HG02798 (cell line): Measurements from ENCODE around the gene STAB1.

Source experiments
- ATAC-seq: cut with Tn5 transposase; IDR thresholded peaks from one replicate; pipeline ENCODE4 v1.9.1; 2021; ENCODE audit warnings: mild to moderate bottlenecking; ENCODE audit not compliant: unreplicated experiment, poor library complexity

Gene STAB1

DNA sequence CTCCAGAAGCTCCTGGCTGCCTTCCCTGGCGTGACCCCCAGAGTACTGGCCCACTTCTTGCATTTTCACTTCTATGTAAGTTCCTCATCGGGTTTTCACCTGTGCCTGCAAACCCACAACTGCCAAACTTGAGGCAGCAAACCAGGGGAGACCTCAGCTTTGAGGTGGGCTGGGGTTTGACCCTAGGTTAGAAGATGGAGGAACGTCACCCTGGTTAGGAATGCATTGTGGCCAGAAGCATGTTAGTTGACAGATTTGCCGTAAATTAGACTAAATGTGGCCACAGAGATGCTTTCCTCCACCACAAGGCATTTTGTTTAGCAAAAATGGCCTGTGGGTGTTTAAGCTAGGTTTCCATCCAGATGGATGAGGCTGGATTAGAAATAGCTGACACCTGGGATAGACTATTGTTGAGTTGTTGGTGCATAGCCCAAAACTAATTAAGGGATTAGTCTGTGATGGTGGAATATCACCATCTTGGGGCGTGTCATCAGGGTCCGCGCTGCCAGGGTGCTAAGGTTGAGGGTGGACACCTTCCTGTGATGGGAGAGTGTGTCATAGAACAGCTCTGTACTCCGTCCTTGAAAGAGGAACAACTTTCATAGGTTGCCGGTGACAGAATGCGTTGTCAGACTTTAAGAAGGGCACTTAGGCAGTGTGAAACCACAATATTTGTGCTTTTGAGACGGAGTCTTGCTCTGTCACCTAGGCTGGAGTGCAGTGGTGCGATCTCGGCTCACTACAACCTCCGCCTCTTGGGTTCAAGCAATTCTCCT lies 36.2 kb upstream of the STAB1 start:
- ATAC-seq = no peak

DNA sequence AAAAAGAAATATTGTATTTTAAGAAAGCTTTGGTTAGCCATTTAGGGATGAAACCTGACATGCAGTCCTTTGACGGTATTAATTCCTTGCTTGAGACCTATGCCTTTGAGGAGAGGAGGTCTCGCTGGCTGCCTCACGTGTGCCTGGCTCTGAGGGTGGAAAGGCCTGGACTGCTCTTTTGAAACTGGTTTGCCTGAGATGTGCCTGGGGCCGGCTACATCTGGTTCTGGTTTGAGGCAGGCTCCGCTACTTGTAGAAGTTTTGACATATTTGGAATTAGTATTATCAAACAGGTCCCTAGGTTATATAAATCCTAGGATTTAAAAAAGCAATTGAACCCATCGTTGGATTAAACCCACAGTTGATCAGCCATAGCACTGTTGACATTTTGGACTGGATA lies 33.3 kb upstream of the STAB1 start:
- ATAC-seq = no peak

DNA sequence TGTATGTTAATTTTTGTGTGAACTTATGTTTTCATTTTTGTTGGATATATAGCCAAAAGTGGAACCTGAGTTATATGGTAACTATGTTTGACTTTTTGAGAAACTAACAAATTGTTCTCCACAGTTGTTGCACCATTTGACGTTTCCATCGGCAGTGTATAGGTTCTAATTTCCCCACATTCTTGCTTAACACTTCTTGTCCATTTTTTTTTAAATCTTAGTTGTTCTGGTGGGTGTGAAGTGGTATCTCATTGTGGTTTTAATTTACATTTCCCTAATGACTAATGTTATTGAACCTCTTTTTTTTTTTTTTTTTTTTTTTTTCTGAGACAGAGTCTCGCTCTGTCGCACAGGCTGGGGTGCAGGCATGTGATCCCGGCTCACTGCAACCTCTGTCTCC lies 31.7 kb upstream of the STAB1 start:
- no peak for ATAC-seq

DNA sequence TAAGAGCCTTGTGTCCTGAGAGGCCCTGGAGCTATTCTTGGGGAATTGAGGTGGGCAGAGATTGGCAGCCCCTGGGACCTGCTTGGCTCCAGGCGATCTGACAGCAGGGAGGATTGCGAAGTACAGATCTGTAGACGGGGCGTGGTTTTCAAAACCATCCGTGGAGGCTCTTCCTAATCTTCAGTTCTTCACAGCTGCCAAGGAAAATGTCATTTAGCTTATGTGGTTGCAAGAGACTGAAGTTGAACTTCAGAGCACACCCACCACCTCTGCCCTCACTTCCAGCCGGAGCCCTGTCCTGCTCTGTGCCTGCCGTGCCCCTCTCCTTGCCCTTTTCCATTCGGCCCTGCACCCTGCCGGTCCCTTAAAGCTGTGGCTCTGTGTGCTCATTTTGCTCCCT lies 26.8 kb upstream of the STAB1 start:
- ATAC-seq = no peak

DNA sequence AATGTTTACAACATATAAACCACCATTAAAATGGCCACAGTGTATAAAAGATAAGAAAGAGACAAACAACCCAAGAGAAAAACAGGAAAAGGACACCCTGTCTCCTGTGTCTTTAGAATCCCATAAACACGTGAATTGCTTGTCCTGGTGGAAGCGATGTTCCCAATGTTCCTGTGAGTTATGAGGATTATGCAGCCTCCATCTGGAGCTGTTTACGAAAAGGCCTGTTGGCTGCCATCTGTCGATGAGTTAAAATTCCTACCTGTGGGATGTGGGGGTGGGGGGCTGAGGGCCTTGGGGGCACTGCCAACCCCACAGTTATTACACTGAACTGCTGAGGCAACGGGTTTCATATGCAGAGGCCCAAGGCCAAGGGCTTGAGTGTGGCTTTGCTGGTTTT lies 26.1 kb upstream of the STAB1 start:
- no peak for ATAC-seq

DNA sequence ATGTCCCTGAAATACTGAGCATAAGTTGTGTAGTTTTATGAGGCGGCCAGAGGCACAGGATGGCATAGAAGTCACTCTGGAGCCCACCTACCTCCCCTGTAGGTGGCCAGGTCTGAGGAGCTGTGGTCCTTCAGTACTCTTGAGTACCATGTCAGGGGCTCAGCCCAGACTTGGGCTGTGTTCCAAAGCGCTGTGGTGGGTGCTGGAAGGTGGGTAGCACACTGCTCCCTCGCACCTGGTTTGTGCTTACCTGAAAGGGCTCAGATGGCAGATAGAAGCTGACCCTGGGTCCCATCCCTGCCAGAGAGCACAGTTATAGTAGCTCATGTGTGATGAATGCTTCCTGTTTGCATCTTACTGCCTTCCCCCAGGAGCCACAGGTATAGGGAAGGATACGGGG lies 24.2 kb upstream of the STAB1 start:
- ATAC-seq = no peak

DNA sequence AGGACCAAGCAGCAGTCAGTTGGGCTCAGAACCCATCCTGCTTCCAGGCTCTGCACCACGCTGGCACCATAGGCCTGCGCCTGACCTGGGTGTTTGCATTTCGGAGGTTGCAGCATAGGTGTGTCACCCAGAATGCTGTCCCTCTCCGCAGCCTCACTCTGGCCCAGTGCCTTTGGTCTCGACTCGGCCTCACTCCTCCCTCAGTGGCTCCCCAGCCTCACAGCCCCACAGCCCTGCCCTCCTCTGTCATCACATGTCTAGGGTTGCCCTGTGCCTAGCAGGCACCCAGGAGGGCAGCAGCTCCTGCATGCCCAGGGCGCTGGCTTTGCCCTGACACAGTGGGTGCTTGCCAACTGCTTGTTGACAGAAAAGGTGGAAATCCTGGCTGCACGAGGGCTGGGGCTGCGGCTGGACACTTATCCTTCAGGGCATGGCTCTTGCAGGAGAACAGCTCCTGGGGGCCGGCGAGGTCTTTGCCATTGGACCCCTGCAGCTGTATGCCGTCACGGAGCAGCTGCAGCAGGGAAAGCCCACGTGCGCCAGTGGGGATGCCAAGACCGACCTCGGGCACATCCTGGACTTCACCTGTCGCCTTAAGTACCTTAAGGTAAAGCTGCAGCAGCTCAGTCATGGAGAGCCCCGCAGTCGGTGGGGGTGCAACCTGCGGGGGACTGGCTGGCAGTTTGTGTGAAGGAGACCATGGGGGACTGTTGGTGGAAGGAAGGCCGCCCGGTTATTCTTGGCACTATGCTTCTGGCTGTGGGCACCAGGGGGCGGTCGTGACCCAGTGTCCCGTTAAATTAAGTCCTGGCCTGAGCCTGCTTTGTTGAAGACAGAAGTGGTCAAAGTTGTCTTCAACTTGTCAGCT lies 23.5 kb upstream of the STAB1 start:
- ATAC-seq = no peak

DNA sequence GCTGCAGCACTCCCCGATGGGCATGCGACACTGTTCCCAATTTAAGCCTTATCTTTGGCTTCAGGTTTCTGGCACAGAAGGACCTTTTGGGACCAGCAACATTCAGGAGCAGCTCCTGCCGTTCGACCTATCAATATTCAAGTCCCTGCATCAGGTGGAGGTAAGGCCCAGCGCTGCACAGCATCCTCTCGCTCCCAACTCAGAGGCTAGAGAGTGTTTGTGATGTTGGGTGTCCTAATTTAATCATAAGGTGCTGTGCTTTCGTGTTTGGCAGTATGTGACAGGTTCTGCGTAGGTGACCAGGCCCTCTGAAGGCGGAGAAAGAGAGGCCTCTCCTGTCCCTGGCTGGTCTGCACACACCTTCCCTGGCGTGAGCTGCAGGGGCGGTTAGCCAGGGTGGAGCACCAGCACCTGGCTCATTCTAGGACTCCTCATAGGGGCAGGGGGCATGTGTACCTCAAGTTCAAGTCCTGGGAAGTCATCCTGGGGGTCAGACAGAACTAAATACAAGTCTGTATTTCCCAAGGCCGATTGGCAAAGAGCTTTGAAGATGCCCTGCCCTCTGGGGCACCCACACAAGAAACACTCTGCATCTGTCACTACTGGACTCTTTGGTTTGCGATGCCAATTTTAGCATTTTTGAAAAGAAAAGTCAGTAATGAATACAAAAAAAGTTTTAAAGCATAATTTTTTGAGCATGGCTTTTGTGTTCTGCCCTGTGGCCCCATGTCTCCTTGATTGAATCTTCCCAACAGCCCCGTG lies 22.7 kb upstream of the STAB1 start:
- no peak for ATAC-seq

DNA sequence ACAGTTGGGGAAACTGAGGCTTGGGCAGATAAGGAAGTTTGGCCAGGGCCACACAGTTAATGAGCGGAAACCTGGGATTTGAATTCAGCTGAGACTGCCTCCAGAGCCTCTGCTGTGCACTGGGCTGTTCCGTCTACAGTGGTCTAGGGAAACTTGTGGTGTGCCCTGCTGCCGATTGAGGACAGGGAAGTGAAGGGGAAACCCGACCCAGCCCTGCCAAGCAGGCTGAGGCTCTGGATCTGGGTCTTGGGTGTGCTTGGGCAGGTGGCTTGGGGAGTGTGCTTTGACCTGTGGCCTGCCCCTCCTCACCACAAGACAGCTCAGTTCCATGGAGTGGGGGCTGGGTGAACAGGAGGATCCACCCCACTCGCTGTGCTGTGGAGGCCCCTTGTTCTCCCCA lies 22.1 kb upstream of the STAB1 start:
- no peak for ATAC-seq

DNA sequence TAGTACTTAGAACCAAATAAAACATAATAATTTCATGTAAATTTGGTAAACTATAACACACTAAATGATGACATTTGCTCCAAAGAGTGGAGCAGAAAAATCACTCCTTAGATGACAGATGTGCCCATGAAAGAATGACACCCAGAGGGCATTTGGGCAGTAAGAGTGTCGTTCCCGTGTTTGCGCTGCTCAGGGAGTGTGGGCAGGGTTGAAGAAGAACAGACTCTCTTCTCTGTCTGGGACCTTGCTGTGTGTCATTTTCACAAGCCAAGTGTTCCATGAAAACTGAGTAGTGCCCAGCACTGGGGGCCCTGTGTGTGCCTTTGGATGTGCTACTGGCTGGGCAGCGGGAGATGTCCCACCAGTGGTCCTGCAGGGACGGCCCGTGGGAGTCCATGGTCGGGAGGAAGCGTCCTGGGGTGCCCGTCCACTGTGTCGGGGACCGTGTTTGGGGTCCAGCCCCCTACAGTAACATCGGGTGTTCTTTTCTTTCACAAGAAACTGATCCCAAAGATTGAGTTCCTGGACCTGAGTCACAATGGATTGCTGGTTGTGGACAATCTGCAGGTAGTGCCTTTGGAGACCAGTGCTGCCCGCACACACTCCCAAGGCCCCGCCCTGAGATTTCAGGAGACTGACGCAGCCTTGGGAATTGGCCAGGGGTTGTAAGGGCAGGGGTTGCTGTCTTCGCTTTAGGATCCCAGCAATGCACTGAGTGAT lies 17.9 kb upstream of the STAB1 start:
- no peak for ATAC-seq

DNA sequence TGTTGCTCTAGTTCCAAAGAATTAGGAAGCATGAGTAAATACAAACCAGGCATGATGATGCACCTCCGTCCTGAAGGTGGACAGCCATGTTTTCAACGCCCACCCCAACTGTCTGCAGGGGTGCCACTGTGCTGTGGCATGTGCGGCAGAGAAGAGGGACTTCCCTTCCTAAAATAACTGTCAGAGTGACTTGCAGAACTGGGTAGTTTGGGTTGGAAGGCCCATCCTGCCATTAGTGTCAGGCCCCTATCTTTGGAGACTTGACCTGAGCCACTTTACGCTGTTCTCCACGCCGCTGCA lies 17.4 kb upstream of the STAB1 start:
- ATAC-seq = no peak

DNA sequence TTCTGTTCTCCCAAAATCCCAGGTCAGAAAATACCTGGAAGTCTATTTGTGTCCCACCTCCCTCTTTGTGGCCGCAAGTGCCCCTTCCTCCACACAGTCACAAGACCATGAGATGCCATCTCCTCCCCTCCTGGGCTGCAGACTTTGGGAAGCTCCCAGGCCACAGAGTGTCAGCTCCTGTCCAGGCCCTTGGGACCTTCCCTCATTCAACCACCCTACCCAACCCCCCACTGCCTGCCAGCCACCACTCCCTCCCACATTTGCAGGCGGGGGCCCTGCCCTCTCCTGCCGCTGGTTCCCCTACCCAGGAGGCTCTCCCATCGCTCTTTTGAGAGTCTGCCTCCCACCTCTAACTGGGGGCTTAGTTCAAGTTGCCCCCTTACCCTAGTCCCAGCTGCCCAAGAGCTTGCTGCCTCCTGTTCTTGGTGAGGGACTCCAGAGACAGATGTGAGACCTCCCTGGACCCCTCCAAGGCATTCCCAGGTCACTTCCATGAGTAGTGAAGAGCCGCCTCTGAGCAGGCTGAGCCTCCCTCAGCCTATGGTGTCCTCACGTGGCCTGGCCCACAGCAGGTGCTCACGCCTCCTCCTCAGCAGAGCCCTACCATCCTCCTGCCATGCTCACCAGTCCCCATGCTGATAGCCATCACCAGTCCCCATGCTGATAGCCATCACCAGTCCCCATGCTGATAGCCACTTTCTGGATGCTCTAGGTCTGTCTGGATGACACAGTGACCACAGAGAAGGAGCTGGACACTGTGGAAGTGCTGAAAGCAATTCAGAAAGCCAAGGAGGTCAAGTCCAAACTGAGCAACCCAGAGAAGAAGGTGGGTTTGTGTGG lies 15.9 kb upstream of the STAB1 start:
- ATAC-seq = no peak

DNA sequence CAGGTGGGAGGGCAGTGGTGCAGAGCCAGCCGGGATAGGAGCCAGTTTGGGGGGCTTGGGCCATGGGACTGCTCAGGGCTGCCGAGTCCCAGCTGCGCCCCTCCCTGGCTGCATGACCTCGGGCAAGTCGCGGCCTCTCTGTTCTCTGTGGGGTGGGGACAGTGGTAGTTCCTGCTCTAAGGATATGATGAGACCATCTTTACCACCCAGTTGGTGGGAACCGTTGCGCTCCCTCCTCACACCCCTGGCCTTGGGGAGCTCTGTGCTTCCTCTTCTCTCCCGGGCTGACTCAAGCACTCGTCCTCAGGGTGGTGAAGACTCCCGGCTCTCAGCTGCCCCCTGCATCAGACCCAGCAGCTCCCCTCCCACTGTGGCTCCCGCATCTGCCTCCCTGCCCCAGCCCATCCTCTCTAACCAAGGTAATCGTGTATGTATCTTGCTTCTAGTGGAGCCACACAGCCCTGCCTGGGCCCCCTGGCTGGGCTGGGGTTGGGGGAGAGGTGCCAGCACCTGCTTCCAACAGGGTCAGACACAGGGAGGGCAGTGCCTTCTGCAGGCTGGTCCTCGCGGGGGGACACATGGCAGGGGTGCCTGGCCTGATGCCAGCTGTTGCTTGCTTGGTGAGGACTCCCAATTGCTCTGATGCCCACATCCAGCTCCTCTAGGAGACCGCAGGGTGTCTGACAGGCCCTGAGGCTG lies 15.1 kb upstream of the STAB1 start:
- no peak for ATAC-seq

DNA sequence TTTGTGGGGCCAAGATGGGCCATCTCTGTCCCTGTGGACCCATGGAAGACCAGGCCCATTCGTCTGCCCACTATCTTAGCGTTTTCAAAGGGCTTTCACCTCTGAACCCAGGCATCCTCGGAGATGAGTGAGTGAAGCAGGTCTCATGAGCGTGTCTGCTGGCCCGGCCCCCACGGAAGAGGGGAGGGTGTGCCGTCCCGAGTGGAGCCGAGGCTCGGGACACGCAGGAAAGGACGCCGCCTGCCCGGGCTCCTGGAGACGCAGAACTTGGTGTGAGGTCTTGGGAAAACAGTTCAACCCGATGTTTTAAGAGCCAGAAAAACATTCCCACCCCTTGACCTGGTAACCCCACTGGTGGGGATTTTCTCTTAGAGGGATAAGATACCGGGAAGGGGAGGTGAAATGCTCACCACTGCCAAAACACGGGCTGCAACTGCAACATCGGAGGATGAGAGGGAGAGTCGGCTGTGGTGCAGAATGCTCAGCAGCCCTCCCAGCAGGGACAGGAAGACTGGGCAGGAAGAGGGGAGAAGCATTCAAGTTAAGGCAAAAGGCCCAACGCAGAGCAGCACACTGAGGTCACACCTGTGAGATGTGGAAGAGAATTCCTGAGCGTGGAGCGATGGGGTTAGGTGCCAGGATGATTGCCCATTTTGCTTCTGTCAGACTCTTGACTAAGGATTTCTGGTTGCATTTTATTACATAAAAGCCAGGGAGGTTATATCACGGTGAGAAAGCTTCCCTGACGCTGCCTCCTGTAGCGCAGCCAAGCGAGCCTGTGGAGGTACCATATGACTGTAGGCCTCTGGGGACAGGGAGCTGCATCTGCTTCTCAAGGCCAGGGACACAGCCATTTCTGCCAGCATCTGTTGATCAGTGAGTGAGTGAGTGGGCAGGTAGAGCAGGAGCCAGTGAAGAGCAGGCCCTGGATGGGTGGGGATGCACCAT lies 14.1 kb upstream of the STAB1 start:
- ATAC-seq = no peak

DNA sequence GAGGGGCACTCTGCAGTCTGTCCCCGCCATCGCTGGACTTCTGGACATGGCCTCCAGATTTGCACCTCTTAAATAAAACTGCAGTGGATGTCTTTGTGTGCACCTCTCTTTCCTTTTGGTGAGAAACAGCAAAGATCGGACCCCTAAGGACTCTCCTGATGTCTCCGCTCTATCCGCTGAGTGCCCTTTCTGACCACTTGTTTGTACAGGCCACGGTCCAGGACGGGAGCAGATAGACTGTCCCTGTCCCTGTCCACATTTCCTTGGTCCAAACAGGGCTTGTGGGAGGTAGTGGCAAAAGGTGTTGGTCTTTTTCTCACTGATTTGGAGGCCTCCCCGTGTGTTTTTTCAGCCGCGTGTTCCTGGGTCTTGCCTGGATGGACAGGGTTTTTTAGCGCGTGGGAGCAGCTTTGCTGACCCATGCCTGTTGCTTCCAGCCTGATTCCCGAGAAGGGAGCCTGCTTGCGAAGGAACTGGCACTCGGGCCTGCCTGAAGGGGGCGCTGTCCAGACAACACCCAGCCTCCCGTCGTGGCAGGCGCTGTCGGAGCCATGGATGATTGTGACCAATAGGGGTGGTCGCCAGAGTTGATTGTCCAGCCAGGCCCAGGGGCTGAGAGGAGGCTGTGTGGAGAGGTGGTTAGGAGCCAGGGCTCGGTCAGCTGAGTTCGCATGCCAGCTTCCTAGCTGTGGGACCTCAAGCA lies 13.2 kb upstream of the STAB1 start:
- no peak for ATAC-seq

DNA sequence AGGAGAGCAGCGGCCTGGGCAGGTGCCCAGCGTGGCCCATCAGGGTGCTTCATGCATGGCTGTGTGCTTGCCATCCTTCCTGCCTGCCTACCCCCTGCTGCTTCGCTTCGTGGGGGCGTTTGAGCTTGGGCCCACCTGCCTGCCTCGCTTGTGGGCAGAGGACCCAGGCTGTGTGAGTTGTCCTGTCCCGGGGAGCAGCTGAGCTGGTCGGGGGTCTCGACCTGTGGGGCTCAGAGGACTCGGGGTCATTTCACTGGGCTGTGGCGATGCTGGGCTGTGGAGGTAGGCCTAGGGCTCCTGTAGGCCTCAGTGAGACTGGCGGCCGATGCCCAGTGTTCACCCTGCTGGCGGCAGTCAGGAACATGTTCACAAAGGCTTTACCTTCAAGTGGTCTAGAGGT lies 12.1 kb upstream of the STAB1 start:
- no peak for ATAC-seq

DNA sequence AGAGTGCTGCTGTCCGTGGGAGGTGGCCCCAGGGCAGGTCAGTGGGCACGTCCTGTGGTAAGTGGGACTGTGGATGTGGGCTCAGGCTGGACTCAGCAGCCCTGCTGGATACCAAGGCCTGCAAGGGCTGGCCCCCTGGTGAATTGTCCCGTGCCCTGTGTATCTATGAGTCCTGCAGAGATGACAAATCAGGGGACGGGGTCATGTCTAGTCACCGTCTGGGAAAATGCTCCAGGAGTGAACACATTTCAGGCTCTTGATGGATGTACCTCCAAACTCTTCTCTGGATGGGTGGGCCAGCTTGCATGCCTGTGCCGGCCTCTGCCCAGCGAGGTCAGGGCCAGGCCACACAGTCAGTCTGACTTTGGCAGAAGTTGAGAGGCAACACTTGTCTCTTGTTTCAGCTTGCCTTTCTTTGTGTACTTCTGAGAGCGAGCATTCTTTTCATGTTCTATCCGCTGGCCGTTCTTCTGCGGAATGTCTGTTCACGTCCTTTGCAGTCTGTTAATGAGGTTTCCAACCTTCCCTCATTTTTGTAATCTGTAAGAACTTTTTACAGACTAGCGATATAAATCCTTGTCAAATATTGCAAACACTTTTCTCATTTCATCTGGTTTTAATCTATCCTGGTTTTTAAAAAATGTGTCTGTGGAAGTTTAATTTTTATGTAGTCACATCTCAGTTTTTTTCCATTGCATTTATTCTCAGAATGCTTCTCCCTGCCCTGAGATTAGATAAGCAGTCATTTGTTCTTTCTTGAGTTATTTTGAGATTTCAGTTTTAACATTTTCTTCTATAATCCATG lies 11.4 kb upstream of the STAB1 start:
- ATAC-seq = no peak
